T-cell (primary cell): ENCODE results near the gene MSMB. TPM values are rescaled to one million over a fixed set of nuclear protein-coding genes. Genes with fewer than 3 reads are reported as not detected.
"Not testable (repeated sequence)": the region's sequence is repeated elsewhere in the genome, so short reads cannot be mapped to it uniquely, and the experiment has no call there.

ENCODE experiments used
- ATAC-seq, 4 experiments: fragments of 200-7000 bp in 3 of 4; fragments of 150-1000 bp in 1 of 4; cut with Tn5 transposase; replicated peaks in 1 of 4; 1 replicate in 3 of 4; 2 replicates in 1 of 4; pipeline ENCODE4 v1.10.0; 2021; ENCODE audit warnings: moderate library complexity in 3 of 4, mild to moderate bottlenecking in 2 of 4, moderate number of reproducible peaks in 1 of 4
- CTCF ChIA-PET, 2 donors: fragments of 300-600 bp; sonication (Branson Sonifier 250); formaldehyde crosslinking; loops; one replicate each; lab custom pipeline; 2022; ENCODE audit warnings: antibody characterized with exemption in 2 of 2; lab: Charles Lee
- POLR2A ChIA-PET, 2 donors: fragments of 300-600 bp; sonication (Branson Sonifier 250); formaldehyde crosslinking; loops; one replicate each; lab custom pipeline; 2022; ENCODE audit warnings: antibody characterized with exemption in 2 of 2; lab: Charles Lee
- DNase-seq, 35 experiments: peaks; one replicate each; pipeline versions ENCODE4 v3.0.0 to v3.0.0-alpha.2; 2013 to 2023
- H3K27ac ChIP-seq: one replicate; pipeline ENCODE4 v1.5.1; 2013; ENCODE audit warnings: low read length
- H3K27me3 ChIP-seq, 2 experiments: replicated peaks in 1 of 2; 1 replicate in 1 of 2; 2 replicates in 1 of 2; pipeline versions ENCODE4 v1.6.1 to v1.7.0; 2013; ENCODE audit warnings: low read length in 1 of 2, mixed read lengths in 1 of 2; ENCODE audit not compliant: control insufficient read depth in 2 of 2, insufficient read depth in 2 of 2; ENCODE audit errors: extremely low read depth in 1 of 2
- H3K36me3 ChIP-seq, 2 donors: 1 replicate in 1 of 2; 2 replicates in 1 of 2; pipeline versions ENCODE4 v1.6.1 to v1.7.0; 2013; ENCODE audit warnings: low read length in 1 of 2; ENCODE audit not compliant: control insufficient read depth in 2 of 2, insufficient read depth in 1 of 2; ENCODE audit errors: extremely low read depth in 1 of 2
- H3K4me1 ChIP-seq, 2 experiments: 1 replicate in 1 of 2; 2 replicates in 1 of 2; pipeline versions ENCODE4 v1.6.1 to v1.7.0; 2013; ENCODE audit warnings: low read length in 2 of 2, mixed read lengths in 1 of 2; ENCODE audit not compliant: insufficient read depth in 2 of 2, control insufficient read depth in 1 of 2; ENCODE audit errors: extremely low read depth in 1 of 2
- H3K4me3 ChIP-seq, 2 donors: 1 replicate in 1 of 2; 2 replicates in 1 of 2; pipeline versions ENCODE4 v1.5.1 to v1.7.0; 2013; ENCODE audit warnings: mild to moderate bottlenecking in 2 of 2, low read length in 1 of 2, moderate library complexity in 1 of 2; ENCODE audit not compliant: control insufficient read depth in 1 of 2; ENCODE audit errors: extremely low read depth in 1 of 2
- H3K9me3 ChIP-seq: 2 replicates; pipeline ENCODE4 v1.7.0; 2013
- H3K27ac Mint-ChIP-seq, 2 donors: one replicate each; pipeline ENCODE4 v1.8.0; 2020 to 2021; ENCODE audit warnings: mild to moderate bottlenecking in 2 of 2, mixed read lengths in 2 of 2
- H3K27me3 Mint-ChIP-seq, 2 donors: one replicate each; pipeline ENCODE4 v1.8.0; 2021 to 2022; ENCODE audit warnings: mixed read lengths in 2 of 2
- H3K36me3 Mint-ChIP-seq: one replicate; pipeline ENCODE4 v1.8.0; 2021; ENCODE audit warnings: mixed read lengths
- H3K4me1 Mint-ChIP-seq, 3 donors: one replicate each; pipeline ENCODE4 v1.8.0; 2020 to 2022; ENCODE audit warnings: mixed read lengths in 3 of 3, mild to moderate bottlenecking in 1 of 3
- H3K4me3 Mint-ChIP-seq, 3 donors: one replicate each; pipeline ENCODE4 v1.8.0; 2020 to 2022; ENCODE audit warnings: mild to moderate bottlenecking in 3 of 3, mixed read lengths in 3 of 3, moderate library complexity in 3 of 3
- H3K9me3 Mint-ChIP-seq, 3 donors: one replicate each; pipeline ENCODE4 v1.8.0; 2020 to 2022; ENCODE audit warnings: mixed read lengths in 3 of 3
- WGBS: methylation state at CpG from one replicate; pipeline ENCODE4 v1.1.5; 2013; ENCODE audit warnings: missing lambda C conversion rate; ENCODE audit not compliant: insufficient coverage; 5-methylcytosine and 5-hydroxymethylcytosine counted together
- total RNA-seq, 35 experiments: library from RNA in 6 of 35; stranded (reverse) in 6 of 35; fragments of 120-200 nt in 1 of 35; gene quantifications; one replicate each; pipeline versions ENCODE4 v1.2.1 to v1.2.4 and lab custom pipeline; 2013 to 2026

MSMB gene
- total RNA-seq, 5 donors from 2014 or later (not counting 1 experiment from before 2014, with no cell fraction given) = not detected

- Mint-ChIP-seq H3K4me1 (no peaks in the 10 kb centered on the region), H3K9me3 (no peaks in the 10 kb centered on the region), H3K36me3 (no peaks in the 10 kb centered on the region), H3K27me3 (no peaks in the 10 kb centered on the region), H3K27ac (no peak overlapping the region), H3K4me3 (no peak overlapping the region)
- 97% methylated on average over 11 of the region's 14 CpGs for WGBS
- ChIA-PET CTCF (no interaction called here), POLR2A (no interaction called here)
- ATAC-seq = no peak
- Histone ChIP-seq H3K36me3 (no peaks in the 10 kb centered on the region), H3K9me3 (no peaks in the 10 kb centered on the region), H3K27ac (no peak overlapping the region), H3K27me3 (no peaks in the 10 kb centered on the region), H3K4me1 (no peaks in the 10 kb centered on the region), H3K4me3 (no peak overlapping the region)
- no peak for DNase-seq
Measured at GRCh38 chr10:46062723-46063428, 16.8 kb upstream of the MSMB start.

GRCh38 chr10:46060706-46061105 lies 14.6 kb upstream of the MSMB start:
- no peaks in the 10 kb centered on the region for H3K4me1 ChIP-seq
- no peaks in the 10 kb centered on the region for H3K27me3 Mint-ChIP-seq
- no peak overlapping the region for H3K4me3 ChIP-seq
- H3K27ac Mint-ChIP-seq = no peak overlapping the region
- no peaks in the 10 kb centered on the region for H3K4me1 Mint-ChIP-seq
- H3K36me3 Mint-ChIP-seq = peaks cover 3% of the 10 kb centered on the region
- DNase-seq (no peak), ATAC-seq (no peak)
- no peaks in the 10 kb centered on the region for H3K36me3 ChIP-seq
- CTCF ChIA-PET = no interaction called here
- no peaks in the 10 kb centered on the region for H3K27me3 ChIP-seq
- peaks cover 4 to 7% (median 6%) of the 10 kb centered on the region in 3 donors for H3K9me3 Mint-ChIP-seq
- H3K9me3 ChIP-seq = no peaks in the 10 kb centered on the region
- POLR2A ChIA-PET = no interaction called here
- WGBS = no CpG with 5 or more reads among the region's 3 CpGs
- H3K27ac ChIP-seq = no peak overlapping the region
- no peak overlapping the region for H3K4me3 Mint-ChIP-seq

- H3K36me3 Mint-ChIP-seq, H3K4me1 ChIP-seq, H3K4me3 Mint-ChIP-seq, CTCF ChIA-PET, POLR2A ChIA-PET, H3K4me3 ChIP-seq, H3K27ac Mint-ChIP-seq, H3K27ac ChIP-seq, DNase-seq, H3K9me3 Mint-ChIP-seq, H3K36me3 ChIP-seq, ATAC-seq, H3K9me3 ChIP-seq, H3K27me3 ChIP-seq, H3K27me3 Mint-ChIP-seq, H3K4me1 Mint-ChIP-seq: not testable (repeated sequence)
- WGBS = no CpG with 5 or more reads among the region's 5 CpGs
Measured at GRCh38 chr10:46057927-46058326, 11.9 kb upstream of the MSMB start.

- Mint-ChIP-seq H3K27me3 (no peaks in the 10 kb centered on the region), H3K9me3 (peaks cover 4 to 7% (median 6%) of the 10 kb centered on the region in 3 donors), H3K4me1 (peaks cover 0 to 7% (median 0%) of the 10 kb centered on the region in 3 donors), H3K27ac (no peak overlapping the region), H3K36me3 (peaks cover 3% of the 10 kb centered on the region), H3K4me3 (no peak overlapping the region)
- DNase-seq = no peak
- H3K4me3 ChIP-seq = no peak overlapping the region
- ChIA-PET POLR2A (no interaction called here), CTCF (no interaction called here)
- H3K27ac ChIP-seq = no peak overlapping the region
- peaks cover 0 to 2% of the 10 kb centered on the region in 2 experiments for H3K27me3 ChIP-seq
- no peak for ATAC-seq
- H3K36me3 ChIP-seq = no peaks in the 10 kb centered on the region
- H3K9me3 ChIP-seq = no peaks in the 10 kb centered on the region
- peaks cover 0 to 4% of the 10 kb centered on the region in 2 experiments for H3K4me1 ChIP-seq
Measured at GRCh38 chr10:46057038-46057437, 11.0 kb upstream of the MSMB start.

- Mint-ChIP-seq H3K4me1 (peaks cover 0 to 7% (median 0%) of the 10 kb centered on the region in 3 donors), H3K36me3 (peaks cover 3% of the 10 kb centered on the region), H3K27ac (no peak overlapping the region), H3K27me3 (peaks cover 0 to 3% of the 10 kb centered on the region in 2 donors), H3K9me3 (peaks cover 4 to 7% (median 6%) of the 10 kb centered on the region in 3 donors), H3K4me3 (no peak overlapping the region)
- ChIA-PET POLR2A (no interaction called here), CTCF (no interaction called here)
- WGBS = no CpG with 5 or more reads among the region's 4 CpGs
- no peaks in the 10 kb centered on the region for H3K9me3 ChIP-seq
- H3K36me3 ChIP-seq = no peaks in the 10 kb centered on the region
- H3K4me1 ChIP-seq = peaks cover 0 to 4% of the 10 kb centered on the region in 2 experiments
- H3K27ac ChIP-seq = no peak overlapping the region
- ATAC-seq = no peak
- H3K27me3 ChIP-seq = peaks cover 0 to 2% of the 10 kb centered on the region in 2 experiments
- no peak overlapping the region for H3K4me3 ChIP-seq
- DNase-seq = no peak
Measured at GRCh38 chr10:46055771-46056170, 9.7 kb upstream of the MSMB start.

GRCh38 chr10:46053534-46054434 lies 7.7 kb upstream of the MSMB start:
- no peak overlapping the region for H3K4me3 ChIP-seq
- H3K9me3 ChIP-seq = no peaks in the 10 kb centered on the region
- peaks cover 0 to 4% of the 10 kb centered on the region in 2 experiments for H3K4me1 ChIP-seq
- ATAC-seq = no peak
- peaks cover 3% of the 10 kb centered on the region for H3K36me3 Mint-ChIP-seq
- H3K4me3 Mint-ChIP-seq = no peak overlapping the region
- DNase-seq = no peak
- H3K27ac Mint-ChIP-seq = no peak overlapping the region
- ChIA-PET POLR2A (no interaction called here), CTCF (no interaction called here)
- peaks cover 0 to 7% (median 0%) of the 10 kb centered on the region in 3 donors for H3K4me1 Mint-ChIP-seq
- H3K27me3 Mint-ChIP-seq = peaks cover 0 to 3% of the 10 kb centered on the region in 2 donors
- H3K36me3 ChIP-seq = no peaks in the 10 kb centered on the region
- peaks cover 0 to 2% of the 10 kb centered on the region in 2 experiments for H3K27me3 ChIP-seq
- no peak overlapping the region for H3K27ac ChIP-seq
- H3K9me3 Mint-ChIP-seq = peaks cover 4 to 7% (median 6%) of the 10 kb centered on the region in 3 donors
- 83% methylated on average over 5 of the region's 9 CpGs for WGBS
